UCSD-AML1 (cell line): Measurements from ENCODE around the gene TMTC1.

Source experiments
- DNase-seq: peaks from one replicate; lab custom pipeline; 2025; ENCODE audit not compliant: unreplicated experiment; lab: John Stamatoyannopoulos, UW

Gene TMTC1

GRCh38 chr12:29713729-29714128, 70.0 kb downstream of the TMTC1 start:
- DNase-seq, result no peak

- no peak for DNase-seq
Observed at GRCh38 chr12:29711381-29711780, 72.4 kb downstream of the TMTC1 start.

DNA sequence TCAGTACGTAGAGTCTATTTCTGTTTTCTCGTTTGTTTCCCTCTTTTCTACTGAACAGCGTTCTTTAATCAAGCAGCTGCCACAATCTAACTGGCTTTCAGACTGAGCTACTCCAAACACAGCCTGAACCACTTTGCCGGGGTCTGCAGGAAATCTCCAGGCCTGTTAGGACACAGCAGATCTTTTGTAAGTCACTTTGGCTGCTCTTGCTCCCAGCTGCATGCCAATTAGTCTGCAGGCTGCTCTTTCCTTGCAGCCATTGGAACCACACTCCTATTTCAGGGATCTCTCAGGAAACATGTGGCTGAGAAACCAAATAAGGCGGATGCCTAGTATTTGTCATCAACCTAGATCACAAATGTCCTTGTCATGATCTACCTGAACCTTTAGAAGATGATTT, 73.6 kb downstream of the TMTC1 start:
- DNase-seq, result no peak

GRCh38 chr12:29709496-29710040, 74.2 kb downstream of the TMTC1 start:
- no peak for DNase-seq

DNA sequence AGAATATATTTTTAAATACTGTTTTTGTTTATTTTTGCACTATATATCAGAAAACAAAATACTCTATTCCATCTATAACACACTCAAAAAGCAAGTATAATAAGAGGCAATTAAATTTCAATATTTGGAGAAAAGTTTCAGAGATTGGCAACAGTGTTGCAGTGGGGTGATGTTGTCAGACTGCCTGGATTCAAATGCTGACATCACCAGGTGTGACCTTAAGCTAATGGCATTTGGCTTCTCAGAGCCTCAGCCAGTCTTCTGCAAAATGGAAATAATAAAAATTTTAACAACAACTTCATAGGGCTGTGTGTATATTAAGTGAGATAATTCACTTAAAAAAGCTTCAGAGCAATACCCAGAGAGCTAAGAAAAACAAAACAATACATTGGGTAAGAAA, 74.7 kb downstream of the TMTC1 start:
- no peak for DNase-seq

DNA sequence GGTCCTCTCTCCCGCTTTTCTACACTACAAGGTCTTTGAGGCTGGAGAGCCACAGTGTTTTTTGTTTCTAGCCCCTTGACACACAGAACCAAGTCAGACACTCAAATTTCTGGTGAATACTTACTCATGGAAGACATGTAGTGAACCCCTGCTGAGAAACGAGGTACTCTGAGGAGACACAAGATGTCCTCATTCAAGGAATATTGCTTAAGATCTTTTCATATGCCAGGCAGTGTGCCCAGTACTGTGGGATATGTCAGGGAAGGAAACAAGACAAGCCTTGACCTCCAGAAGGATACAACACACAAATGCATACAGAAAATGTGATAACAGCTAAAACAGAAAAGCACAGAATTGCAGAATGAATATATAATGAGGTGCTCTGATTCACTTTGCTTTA, 75.9 kb downstream of the TMTC1 start:
- no peak for DNase-seq

GRCh38 chr12:29706311-29706710, 77.4 kb downstream of the TMTC1 start:
- no peak for DNase-seq

DNA sequence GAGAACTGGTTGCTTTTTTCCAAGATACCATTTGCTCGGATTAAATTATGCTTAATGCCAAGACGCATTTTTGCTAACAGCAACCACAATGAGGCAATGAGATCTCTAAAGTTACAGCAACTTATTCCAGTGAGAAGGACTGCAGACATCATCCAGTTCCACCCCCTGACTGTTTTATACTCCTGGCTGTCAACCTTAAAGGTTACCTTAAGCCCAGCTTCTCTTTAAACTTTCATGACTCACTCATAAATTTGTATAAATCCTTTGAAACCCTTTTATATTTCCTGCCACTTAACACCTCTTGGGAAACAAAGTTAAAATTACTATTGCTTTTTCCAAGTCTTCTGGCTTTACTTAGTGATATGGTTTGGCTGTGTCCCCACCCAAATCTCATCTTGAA, 80.2 kb downstream of the TMTC1 start:
- no peak for DNase-seq

- no peak for DNase-seq
Observed at GRCh38 chr12:29702972-29703371, 80.8 kb downstream of the TMTC1 start.

- DNase-seq, result no peak
Observed at GRCh38 chr12:29702222-29702621, 81.5 kb downstream of the TMTC1 start.

DNA sequence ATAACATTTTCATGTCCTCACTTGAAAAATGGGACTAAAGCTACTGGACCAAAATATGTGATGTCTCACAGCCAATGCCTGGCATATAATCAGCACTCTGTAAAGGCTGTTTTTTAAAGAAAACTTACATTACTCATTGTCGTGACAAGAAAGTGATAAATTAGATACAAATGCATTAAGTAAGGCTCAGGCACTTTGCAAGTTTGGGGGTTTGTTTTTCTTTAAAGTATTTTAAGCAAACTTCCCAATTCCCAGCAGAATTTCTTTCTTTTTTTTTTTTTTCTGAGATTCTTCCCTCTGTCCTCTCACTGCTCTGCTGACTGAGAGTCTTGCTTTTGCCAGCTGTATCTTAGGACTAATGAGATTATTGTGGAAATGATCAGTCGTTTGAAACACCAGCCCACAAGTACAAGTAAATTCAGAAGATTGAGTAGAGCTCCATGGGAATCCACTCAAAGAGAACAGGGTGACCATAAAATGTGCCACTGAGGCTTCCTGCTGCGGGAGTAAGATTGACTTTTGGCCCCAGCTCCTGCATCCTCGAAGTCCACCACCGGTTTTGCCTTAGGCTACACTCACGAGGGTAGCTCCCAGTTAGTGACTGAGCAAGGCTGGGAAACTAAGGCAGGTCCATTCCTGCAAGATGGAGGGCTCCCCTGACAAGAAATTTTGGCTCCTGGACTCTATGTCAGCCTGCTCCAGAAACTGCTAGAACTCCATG, 82.8 kb downstream of the TMTC1 start:
- DNase-seq, result no peak

- no peak for DNase-seq
Observed at GRCh38 chr12:29698756-29699155, 85.0 kb downstream of the TMTC1 start.

GRCh38 chr12:29695800-29696199, 87.9 kb downstream of the TMTC1 start:
- DNase-seq, result no peak

DNA sequence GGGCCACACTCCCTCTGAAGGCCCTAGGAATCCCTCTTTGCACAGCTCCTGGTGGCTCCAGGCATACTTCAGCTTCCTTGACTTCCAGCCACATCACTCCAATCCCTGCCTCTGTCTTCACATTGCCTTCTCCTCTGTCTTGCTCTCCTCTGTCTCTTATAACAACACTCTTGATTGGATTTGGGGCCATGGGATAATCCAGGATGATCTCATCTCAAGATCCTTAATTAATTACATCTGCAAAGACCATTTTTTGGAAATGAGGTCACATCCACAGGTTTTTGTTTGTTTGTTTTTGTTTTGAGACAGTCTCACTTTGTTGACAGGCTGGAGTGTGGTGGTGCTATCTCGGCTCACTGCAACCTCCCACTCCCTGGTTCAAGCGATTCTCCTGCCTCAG, 88.7 kb downstream of the TMTC1 start:
- no peak for DNase-seq

GRCh38 chr12:29694002-29694401, 89.7 kb downstream of the TMTC1 start:
- DNase-seq, result no peak

DNA sequence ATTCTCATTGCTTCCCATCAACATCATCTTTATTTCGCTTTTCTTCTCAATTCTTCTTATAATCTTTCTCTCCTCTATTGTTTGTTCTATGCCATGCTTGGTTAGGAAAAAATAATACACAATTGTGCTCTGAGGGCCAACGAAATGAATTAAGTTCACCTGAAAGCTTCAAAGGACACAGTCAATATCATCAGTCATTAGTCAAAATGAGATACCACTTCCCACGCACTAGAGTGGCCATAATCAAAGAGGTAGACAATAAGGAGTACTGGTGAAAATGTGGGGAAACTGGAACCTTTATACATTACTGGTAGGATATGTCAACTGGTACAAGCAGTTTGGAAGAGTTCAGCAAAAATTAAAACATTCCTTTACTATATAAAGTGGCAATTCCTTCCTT, 91.5 kb downstream of the TMTC1 start:
- no peak for DNase-seq

DNA sequence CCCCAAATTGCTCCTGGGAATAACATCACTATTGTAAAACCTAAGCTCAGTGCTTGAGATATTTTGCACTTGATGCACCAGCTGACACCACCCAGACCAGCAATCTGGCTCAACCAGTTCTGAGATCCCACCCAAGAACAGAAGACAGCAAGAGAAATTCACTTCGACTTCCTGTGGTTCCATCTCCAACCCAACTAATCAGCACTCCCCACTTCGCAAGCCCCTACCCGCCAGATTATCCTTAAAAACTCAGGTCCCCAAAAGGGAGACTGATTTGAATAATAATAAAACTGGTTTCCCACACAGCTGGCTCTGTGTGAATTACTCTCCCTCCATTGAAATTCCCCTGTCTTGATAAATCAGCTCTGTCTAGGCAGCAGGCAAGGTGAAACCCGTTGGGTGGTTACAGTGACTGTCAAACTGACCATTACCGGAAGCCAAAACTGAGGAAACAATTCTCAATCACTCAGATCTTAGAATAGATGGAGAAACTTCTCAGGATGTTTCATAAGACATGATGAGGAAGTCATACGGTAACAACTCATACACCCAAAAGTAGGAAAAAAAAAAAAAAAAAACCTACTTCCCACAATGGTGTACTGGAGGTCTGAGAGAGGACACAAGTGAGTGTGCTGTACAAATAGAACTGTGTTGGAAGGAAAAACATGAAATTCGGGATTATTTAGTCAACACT, 92.4 kb downstream of the TMTC1 start:
- DNase-seq, result no peak

- no peak for DNase-seq
Observed at GRCh38 chr12:29690728-29691127, 93.0 kb downstream of the TMTC1 start.

DNA sequence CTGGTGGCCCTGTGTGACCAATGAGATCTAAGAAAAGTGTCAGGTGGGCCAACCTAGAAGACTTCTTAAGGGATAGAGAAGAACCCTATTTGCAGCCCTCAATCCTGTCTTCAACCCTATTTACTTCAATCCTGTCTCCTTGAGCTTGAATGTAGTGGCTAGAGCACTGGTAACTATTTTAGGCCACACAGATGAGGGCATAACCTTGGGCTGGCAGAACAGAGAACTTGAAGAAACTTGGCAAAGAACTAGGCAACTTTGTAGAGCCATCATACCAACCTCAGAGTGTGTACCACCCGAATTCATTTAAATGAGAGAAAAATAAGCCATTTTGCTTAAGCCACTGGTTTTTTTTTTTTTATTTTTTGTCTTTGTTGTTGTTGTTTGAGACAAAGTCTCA, 94.8 kb downstream of the TMTC1 start:
- no peak for DNase-seq

DNA sequence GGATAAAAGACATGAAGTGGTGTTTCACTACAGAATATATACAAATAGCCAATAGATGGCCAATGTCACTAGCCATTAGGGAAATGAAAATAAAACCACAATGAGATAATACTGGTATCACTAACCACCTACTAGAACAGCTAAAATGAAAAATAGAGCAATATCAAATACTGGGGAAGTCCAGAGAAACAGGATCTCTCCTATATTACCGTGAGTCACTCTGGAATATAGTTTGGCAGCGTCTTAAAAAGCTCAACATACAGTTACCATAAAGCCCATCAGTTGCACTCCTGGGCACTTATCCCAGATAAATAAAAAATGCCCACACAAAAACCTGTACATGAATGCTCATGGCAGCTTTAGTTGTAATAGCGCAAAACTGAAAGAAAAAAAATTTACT, 101.7 kb downstream of the TMTC1 start:
- no peak for DNase-seq

GRCh38 chr12:29681370-29681769, 102.4 kb downstream of the TMTC1 start:
- no peak for DNase-seq

- no peak for DNase-seq
Observed at GRCh38 chr12:29676676-29677075, 107.1 kb downstream of the TMTC1 start.

DNA sequence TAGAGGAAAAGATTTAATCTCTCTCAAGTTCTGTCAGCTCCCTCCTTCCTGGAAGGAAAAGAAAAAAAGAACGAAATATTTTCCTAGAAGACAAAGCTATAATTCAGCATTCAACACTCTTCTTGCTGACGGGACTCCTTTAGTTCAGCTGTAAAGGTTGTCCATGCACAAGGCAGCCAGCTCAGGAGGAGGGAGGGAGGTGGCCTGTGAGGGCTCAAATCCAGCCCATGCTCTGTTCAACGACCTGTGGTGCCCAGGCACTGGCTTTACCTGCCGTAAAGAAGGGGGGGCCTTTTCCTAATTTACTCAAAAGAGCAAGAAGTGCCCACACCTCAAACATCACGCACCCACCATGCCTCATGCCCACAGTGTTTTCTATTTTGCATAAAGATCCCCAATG, 109.3 kb downstream of the TMTC1 start:
- DNase-seq, result no peak
